ENCODE data around the gene PRCD. TPM values are rescaled to one million over a fixed set of nuclear protein-coding genes. Genes with fewer than 3 reads are reported as not detected.

PRCD gene
- total and polyA plus RNA-seq, 2 donors (not counting 1 experiment from before 2014, with no cell fraction given) = 18.0 to 30.6 TPM

DNA sequence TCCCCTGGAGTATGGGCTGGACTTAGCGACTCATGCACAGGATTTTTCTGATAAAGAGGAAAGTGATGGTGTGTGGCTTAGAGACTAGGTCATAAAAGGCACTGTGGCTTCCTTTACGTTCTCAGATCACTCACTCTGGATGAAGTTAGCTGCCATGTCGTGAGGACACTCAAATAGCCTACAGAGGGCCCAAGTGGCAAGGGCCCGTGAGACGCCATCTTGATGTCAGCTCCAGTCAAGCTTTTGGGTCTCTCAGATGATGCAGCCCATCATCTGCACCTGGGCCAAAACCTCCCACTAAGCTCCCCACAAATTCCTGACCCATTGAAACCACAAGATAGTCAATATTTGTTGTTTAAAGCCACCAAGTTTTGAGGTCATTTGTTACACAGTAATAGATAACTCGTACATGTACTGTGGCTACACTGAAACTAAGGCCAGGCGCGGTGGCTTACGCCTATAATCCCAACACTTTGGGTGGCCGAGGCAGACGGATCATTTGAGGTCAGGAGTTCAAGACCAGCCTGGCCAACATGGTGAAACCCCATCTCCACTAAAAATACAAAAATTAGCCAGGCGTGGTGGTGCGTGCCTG is 31.1 kb downstream of the PRCD start:
- no peak for TF ChIP-seq EZH2 (IDR thresholded peaks at IDR 0.05; ENCODE audit: borderline replicate concordance, insufficient read depth, low read depth, low read length, poor library complexity, severe bottlenecking)
- TF ChIP-seq, protein P1, sequence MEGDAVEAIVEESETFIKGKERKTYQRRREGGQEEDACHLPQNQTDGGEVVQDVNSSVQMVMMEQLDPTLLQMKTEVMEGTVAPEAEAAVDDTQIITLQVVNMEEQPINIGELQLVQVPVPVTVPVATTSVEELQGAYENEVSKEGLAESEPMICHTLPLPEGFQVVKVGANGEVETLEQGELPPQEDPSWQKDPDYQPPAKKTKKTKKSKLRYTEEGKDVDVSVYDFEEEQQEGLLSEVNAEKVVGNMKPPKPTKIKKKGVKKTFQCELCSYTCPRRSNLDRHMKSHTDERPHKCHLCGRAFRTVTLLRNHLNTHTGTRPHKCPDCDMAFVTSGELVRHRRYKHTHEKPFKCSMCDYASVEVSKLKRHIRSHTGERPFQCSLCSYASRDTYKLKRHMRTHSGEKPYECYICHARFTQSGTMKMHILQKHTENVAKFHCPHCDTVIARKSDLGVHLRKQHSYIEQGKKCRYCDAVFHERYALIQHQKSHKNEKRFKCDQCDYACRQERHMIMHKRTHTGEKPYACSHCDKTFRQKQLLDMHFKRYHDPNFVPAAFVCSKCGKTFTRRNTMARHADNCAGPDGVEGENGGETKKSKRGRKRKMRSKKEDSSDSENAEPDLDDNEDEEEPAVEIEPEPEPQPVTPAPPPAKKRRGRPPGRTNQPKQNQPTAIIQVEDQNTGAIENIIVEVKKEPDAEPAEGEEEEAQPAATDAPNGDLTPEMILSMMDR (IDR thresholded peaks at IDR 0.05) = no peak

DNA sequence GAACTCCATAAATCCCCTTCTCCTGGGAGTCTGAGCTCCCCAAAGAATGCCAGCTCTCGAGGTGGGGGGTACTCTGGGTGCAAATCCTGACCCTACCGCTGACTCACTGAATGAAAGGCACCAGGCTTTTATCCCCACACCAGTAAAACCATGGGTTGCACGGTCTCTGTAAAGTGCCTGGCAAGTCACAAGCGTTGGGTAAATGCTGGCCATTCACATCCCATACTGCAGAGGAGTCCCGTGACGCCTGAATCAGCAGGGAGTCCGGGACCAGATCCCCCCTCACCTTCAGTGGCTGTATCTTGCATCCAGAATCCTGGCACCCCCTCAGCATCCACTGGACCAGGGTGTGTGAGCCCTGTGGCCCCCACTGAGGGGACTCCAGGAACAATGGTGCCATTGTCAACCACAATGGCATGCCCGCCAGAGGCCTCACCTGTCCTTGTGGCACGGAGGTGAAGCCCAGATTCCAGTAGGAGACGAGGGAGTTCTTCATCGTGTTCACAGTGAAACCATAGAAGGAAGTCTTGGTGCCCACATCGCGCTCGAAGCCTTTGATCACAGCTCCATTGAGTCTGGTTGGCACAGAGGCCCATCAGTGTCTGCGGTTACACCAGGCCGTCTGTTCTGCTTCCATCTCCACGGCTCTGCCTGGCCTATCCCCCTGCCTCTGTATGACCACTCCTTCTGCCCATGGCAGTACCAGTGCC is 32.5 kb downstream of the PRCD start:
- H3K27ac Mint-ChIP-seq = no peak overlapping the region

More for the DNA sequence above, 31.1 kb downstream of the PRCD start:
- peaks cover 0 to 2% of the 10 kb centered on the region in 2 experiments for H3K36me3 ChIP-seq (replicated peaks in 1 of 2; ENCODE audit: control extremely low read depth in 1 of 2, control insufficient read depth in 1 of 2, extremely low read depth in 1 of 2, insufficient read depth in 2 of 2, low read length in 1 of 2)
- no peak overlapping the region for H3K27ac ChIP-seq (ENCODE audit: low read length in 2 of 2)
- intact Hi-C loops (cut with micrococcal nuclease) = no loop called here
- no peaks in the 10 kb centered on the region for H3K27me3 ChIP-seq (replicated peaks in 1 of 4; ENCODE audit: control extremely low read depth in 1 of 4, control insufficient read depth in 3 of 4, insufficient read depth in 4 of 4, low read length in 3 of 4)
- peaks cover 24% of the 10 kb centered on the region for H3K4me1 Mint-ChIP-seq
- no peak overlapping the region for H3K9ac ChIP-seq (ENCODE audit: low read length)
- ChIA-PET CTCF (interaction anchor here (1.2 to 1.3 kb wide), 2 partner anchors 15 to 25 kb away, joined by 3 to 4 read pairs; partner anchors contain the start of gene ST6GALNAC2), POLR2A (interaction anchor here (0.6 kb wide), 1 partner anchor 11 kb away, joined by 7 read pairs; no protein-coding TSS in a partner anchor)
- no peaks in the 10 kb centered on the region for H3K79me2 ChIP-seq (ENCODE audit: control insufficient read depth, insufficient read depth, low read length)
- no peak overlapping the region for H3K4me2 ChIP-seq (replicated peaks; ENCODE audit: low read depth, low read length, poor library complexity, severe bottlenecking)
- 98% methylated on average over 12 of the region's 13 CpGs for WGBS (ENCODE audit: insufficient coverage)
- no peaks in the 10 kb centered on the region for H3K9me3 Mint-ChIP-seq (ENCODE audit: insufficient read depth)
- peaks cover 19 to 21% of the 10 kb centered on the region in 2 donors for H3K4me1 ChIP-seq (ENCODE audit: control insufficient read depth in 2 of 2, insufficient read depth in 2 of 2, low read length in 2 of 2)
- no peaks in the 10 kb centered on the region for H3K27me3 Mint-ChIP-seq
- ATAC-seq (ENCODE audit: low read depth) = no peak
- DNase-seq = no peak
- H3K4me3 ChIP-seq (ENCODE audit: control extremely low read depth in 1 of 5, extremely low read depth in 1 of 5, insufficient read depth in 1 of 5, low read depth in 2 of 5, low read length in 4 of 5) = no peak overlapping the region
- H4K20me1 ChIP-seq (ENCODE audit: control insufficient read depth, insufficient read depth, low read length, poor library complexity, severe bottlenecking) = peaks cover 20% of the 10 kb centered on the region
- H3K4me3 Mint-ChIP-seq = no peak overlapping the region
- no peak overlapping the region for H2AFZ ChIP-seq (ENCODE audit: insufficient read depth, low read depth, low read length, poor library complexity, severe bottlenecking)
- H3K27ac Mint-ChIP-seq = no peak overlapping the region
- H3K9me3 ChIP-seq (ENCODE audit: control extremely low read depth in 1 of 3, control insufficient read depth in 2 of 3, insufficient read depth in 1 of 3, low read length in 2 of 3) = no peaks in the 10 kb centered on the region

More for the DNA sequence above, 32.5 kb downstream of the PRCD start:
- Histone ChIP-seq H3K27me3 (replicated peaks in 1 of 4; ENCODE audit: control extremely low read depth in 1 of 4, control insufficient read depth in 3 of 4, insufficient read depth in 4 of 4, low read length in 3 of 4) (no peaks in the 10 kb centered on the region), H3K9me3 (ENCODE audit: control extremely low read depth in 1 of 3, control insufficient read depth in 2 of 3, insufficient read depth in 1 of 3, low read length in 2 of 3) (no peaks in the 10 kb centered on the region), H3K79me2 (ENCODE audit: control insufficient read depth, insufficient read depth, low read length) (no peaks in the 10 kb centered on the region), H3K36me3 (replicated peaks in 1 of 2; ENCODE audit: control extremely low read depth in 1 of 2, control insufficient read depth in 1 of 2, extremely low read depth in 1 of 2, insufficient read depth in 2 of 2, low read length in 1 of 2) (no peaks in the 10 kb centered on the region), H2AFZ (ENCODE audit: insufficient read depth, low read depth, low read length, poor library complexity, severe bottlenecking) (no peak overlapping the region), H4K20me1 (ENCODE audit: control insufficient read depth, insufficient read depth, low read length, poor library complexity, severe bottlenecking) (peaks cover 7% of the 10 kb centered on the region), H3K27ac (ENCODE audit: low read length in 2 of 2) (no peak overlapping the region), H3K4me3 (ENCODE audit: control extremely low read depth in 1 of 5, extremely low read depth in 1 of 5, insufficient read depth in 1 of 5, low read depth in 2 of 5, low read length in 4 of 5) (no peak overlapping the region), H3K9ac (ENCODE audit: low read length) (no peak overlapping the region), H3K4me1 (ENCODE audit: control insufficient read depth in 2 of 2, insufficient read depth in 2 of 2, low read length in 2 of 2) (peaks cover 15 to 18% of the 10 kb centered on the region in 2 donors), H3K4me2 (replicated peaks; ENCODE audit: low read depth, low read length, poor library complexity, severe bottlenecking) (no peak overlapping the region)
- DNase-seq (no peak), ATAC-seq (ENCODE audit: low read depth) (no peak)
- ChIA-PET POLR2A (interaction anchor here (0.6 kb wide), 1 partner anchor 224 kb away, joined by 5 read pairs; no protein-coding TSS in a partner anchor), CTCF (interaction anchor here (1.0 to 1.3 kb wide), 2 partner anchors 27 to 52 kb away, joined by 3 read pairs; no protein-coding TSS in a partner anchor)
- Mint-ChIP-seq H3K9me3 (ENCODE audit: insufficient read depth) (no peaks in the 10 kb centered on the region), H3K4me1 (peaks cover 15% of the 10 kb centered on the region), H3K4me3 (no peak overlapping the region), H3K27me3 (no peaks in the 10 kb centered on the region)
- intact Hi-C loops (cut with micrococcal nuclease) = no loop called here
- TF ChIP-seq, protein P1 (IDR thresholded peaks at IDR 0.05) = no peak
- no peak for TF ChIP-seq EZH2 (IDR thresholded peaks at IDR 0.05; ENCODE audit: borderline replicate concordance, insufficient read depth, low read depth, low read length, poor library complexity, severe bottlenecking)
- 81% methylated on average over 16 of the region's 17 CpGs for WGBS (ENCODE audit: insufficient coverage)
